IMR-90 (cell line): ENCODE results near the gene RAD51B. TPM values are rescaled to one million over a fixed set of nuclear protein-coding genes. Genes with fewer than 3 reads are reported as not detected.
A peak's percentile ranks its signal among the peaks of the same experiment; 100 is the strongest.

ENCODE experiments used
- ATAC-seq: fragments of 200-7000 bp; cut with Tn5 transposase; 2 replicates; pipeline ENCODE4 v1.9.1; 2020; ENCODE audit warnings: low read depth, mild to moderate bottlenecking, moderate library complexity
- BruUV-seq: library from RNA; stranded (reverse); fragments of 400-500 nt; replicated peaks from 2 replicates; lab custom pipeline; 2021; lab: Mats Ljungman, UMichigan
- CTCF ChIA-PET: fragments of 300-600 bp; formaldehyde crosslinking; extraction: SDS; loops from one replicate; lab custom pipeline; 2021; ENCODE audit warnings: antibody characterized with exemption; lab: Yijun Ruan, JAX
- POLR2A ChIA-PET: fragments of 300-600 bp; sonication (Branson Sonifier 250); formaldehyde crosslinking; loops from one replicate; lab custom pipeline; 2022; ENCODE audit warnings: antibody characterized with exemption; ENCODE audit not compliant: unreplicated experiment; lab: Charles Lee
- DNase-seq: peaks from one replicate; pipeline ENCODE4 v3.0.0; 2013
- H2AFZ ChIP-seq: replicated peaks from 2 replicates; pipeline ENCODE3; 2013; ENCODE audit warnings: low read length, mild to moderate bottlenecking; ENCODE audit not compliant: poor library complexity
- H2AK5ac ChIP-seq: 2 replicates; pipeline ENCODE4 v1.6.1; 2013; ENCODE audit warnings: low read depth, low read length, inconsistent platforms
- H2AK9ac ChIP-seq: replicated peaks from 2 replicates; pipeline ENCODE3; 2013; ENCODE audit warnings: mild to moderate bottlenecking, low read depth, low read length, moderate library complexity; ENCODE audit not compliant: poor library complexity
- H2BK120ac ChIP-seq: 2 replicates; pipeline ENCODE4 v1.6.1; 2013; ENCODE audit warnings: low read depth, low read length, inconsistent platforms
- H2BK15ac ChIP-seq: 3 replicates; pipeline ENCODE4 v1.6.1; 2013; ENCODE audit warnings: low read depth, low read length, inconsistent platforms
- H2BK20ac ChIP-seq: 2 replicates; pipeline ENCODE4 v1.6.1; 2013; ENCODE audit warnings: low read depth, mild to moderate bottlenecking, inconsistent platforms, low read length, moderate library complexity
- H2BK5ac ChIP-seq: 2 replicates; pipeline ENCODE4 v1.6.1; 2013; ENCODE audit warnings: mild to moderate bottlenecking, low read depth, low read length, inconsistent platforms; ENCODE audit not compliant: poor library complexity, severe bottlenecking
- H3K14ac ChIP-seq: replicated peaks from 2 replicates; pipeline ENCODE4 v1.6.1; 2013; ENCODE audit warnings: low read depth, low read length, inconsistent platforms
- H3K18ac ChIP-seq: 2 replicates; pipeline ENCODE4 v1.6.1; 2013; ENCODE audit warnings: low read depth, low read length, control low read depth
- H3K23ac ChIP-seq: 2 replicates; pipeline ENCODE4 v1.6.1; 2013; ENCODE audit warnings: low read depth, low read length, inconsistent platforms
- H3K27ac ChIP-seq: 2 replicates; pipeline ENCODE4 v1.5.1; 2013; ENCODE audit warnings: mild to moderate bottlenecking, control low read depth, low read length; ENCODE audit not compliant: insufficient read depth
- H3K27me3 ChIP-seq: 2 replicates; pipeline ENCODE4 v1.6.1; 2013; ENCODE audit warnings: low read length; ENCODE audit not compliant: control insufficient read depth, insufficient read depth
- H3K36me3 ChIP-seq: 2 replicates; pipeline ENCODE4 v1.6.1; 2013; ENCODE audit warnings: low read length, mixed read lengths; ENCODE audit not compliant: control insufficient read depth, insufficient read depth
- H3K4ac ChIP-seq: 2 replicates; pipeline ENCODE4 v1.6.1; 2013; ENCODE audit warnings: low read depth, low read length, inconsistent platforms
- H3K4me1 ChIP-seq: 2 replicates; pipeline ENCODE4 v1.6.1; 2013; ENCODE audit warnings: low read length, mixed read lengths; ENCODE audit not compliant: control insufficient read depth, insufficient read depth
- H3K4me2 ChIP-seq: 2 replicates; pipeline ENCODE4 v1.6.1; 2013; ENCODE audit warnings: low read depth, mild to moderate bottlenecking, control low read depth, low read length, moderate library complexity
- H3K4me3 ChIP-seq: 2 replicates; pipeline ENCODE4 v1.5.1; 2013; ENCODE audit warnings: low read depth, mild to moderate bottlenecking, control low read depth, low read length, moderate library complexity; ENCODE audit not compliant: insufficient read depth
- H3K56ac ChIP-seq: 2 replicates; pipeline ENCODE4 v1.6.1; 2013; ENCODE audit warnings: low read length, inconsistent platforms; ENCODE audit not compliant: insufficient read depth; ENCODE audit errors: extremely low read depth
- H3K79me1 ChIP-seq, 2 experiments: 2 replicates each; pipeline ENCODE4 v1.6.1; 2013; ENCODE audit warnings: low read length in 2 of 2, inconsistent platforms in 1 of 2, low read depth in 1 of 2
- H3K9ac ChIP-seq: 2 replicates; pipeline ENCODE4 v1.6.1; 2013; ENCODE audit warnings: low read depth, low read length, control low read depth
- H3K9me1 ChIP-seq: 2 replicates; pipeline ENCODE4 v1.6.1; 2013; ENCODE audit warnings: low read length, inconsistent platforms; ENCODE audit not compliant: insufficient read depth
- H3K9me3 ChIP-seq: 2 replicates; pipeline ENCODE4 v1.6.1; 2013; ENCODE audit warnings: low read length; ENCODE audit not compliant: control insufficient read depth, insufficient read depth
- H4K20me1 ChIP-seq: 2 replicates; pipeline ENCODE4 v1.6.1; 2013; ENCODE audit warnings: low read length, inconsistent platforms; ENCODE audit not compliant: insufficient read depth
- H4K5ac ChIP-seq: 2 replicates; pipeline ENCODE4 v1.6.1; 2013; ENCODE audit warnings: mild to moderate bottlenecking, low read depth, low read length, control low read depth
- H4K8ac ChIP-seq, 2 experiments: 2 replicates each; pipeline ENCODE4 v1.6.1; 2013; ENCODE audit warnings: low read depth in 2 of 2, low read length in 2 of 2, control low read depth in 1 of 2, inconsistent platforms in 1 of 2
- H4K91ac ChIP-seq: 2 replicates; pipeline ENCODE4 v1.6.1; 2013; ENCODE audit warnings: low read depth, low read length, inconsistent platforms; ENCODE audit not compliant: insufficient read depth
- BHLHE40 ChIP-seq: fragments of 150-350 bp; IDR thresholded peaks from 2 replicates; pipeline ENCODE4 v1.6.1; 2016; ENCODE audit warnings: mild to moderate bottlenecking, low read depth, low read length
- MAFK ChIP-seq: IDR thresholded peaks from 2 replicates; pipeline ENCODE4 v1.6.1; 2012; ENCODE audit warnings: low read depth, low read length, improper control_type of control experiment
- RFX5 ChIP-seq: IDR thresholded peaks from 2 replicates; pipeline ENCODE4 v1.8.0; 2012; ENCODE audit warnings: low read depth, mild to moderate bottlenecking, low read length, moderate library complexity
- SMC3 ChIP-seq: fragments of 150-350 bp; IDR thresholded peaks from 2 replicates; pipeline ENCODE4 v1.6.1; 2016; ENCODE audit warnings: low read depth, mild to moderate bottlenecking, antibody characterized with exemption, low read length, moderate library complexity
- WGBS, 2 experiments: methylation state at CpG; one replicate each; pipeline versions ENCODE4 v1.1.5 to v1.1.7; 2013; ENCODE audit warnings: missing lambda C conversion rate in 2 of 2; ENCODE audit not compliant: insufficient read length in 1 of 2; ENCODE audit errors: extremely low coverage in 2 of 2; 5-methylcytosine and 5-hydroxymethylcytosine counted together
- dilution Hi-C: fragments of 300-500 bp; cut with HindIII; formaldehyde crosslinking; loops from one replicate; pipeline ENCODE4 v1.14.3; 2018; ENCODE audit warnings: low sequenced_read_pairs; ENCODE audit not compliant: unreplicated experiment
- in situ Hi-C: fragments of 300-500 bp; cut with MboI; formaldehyde crosslinking; loops from 3 replicates; pipeline ENCODE4 v1.14.3; 2019; ENCODE audit warnings: low sequenced_read_pairs, inconsistent platforms, mixed read lengths
- intact Hi-C: fragments of 100-400 bp; cut with micrococcal nuclease; formaldehyde crosslinking; loops from 2 replicates; pipeline ENCODE4 v1.10.0; 2022
- polyA plus RNA-seq, 3 experiments: library from polyadenylated mRNA; depleted of rRNA; stranded (reverse); fragments of >200 nt; gene quantifications; 2 replicates each; pipeline ENCODE4 v1.2.3, GENCODE V29; 2012; ENCODE audit warnings: low replicate concordance in 1 of 3
- total RNA-seq: library from RNA; depleted of rRNA; stranded (reverse); fragments of >200 nt; gene quantifications from 2 replicates; pipeline ENCODE4 v1.2.3, GENCODE V29; 2012
- TF ChIP-seq, protein P1 (sequence below): conservative IDR thresholded peaks from 2 replicates; pipeline ENCODE4 v1.5.1; 2012; ENCODE audit warnings: mild to moderate bottlenecking, low read depth, low read length, improper control_type of control experiment

Gene RAD51B
- total and polyA plus RNA-seq, 2 of the 4 experiments (the other 2 are of a cell fraction), result 5.1 to 18.8 TPM

DNA sequence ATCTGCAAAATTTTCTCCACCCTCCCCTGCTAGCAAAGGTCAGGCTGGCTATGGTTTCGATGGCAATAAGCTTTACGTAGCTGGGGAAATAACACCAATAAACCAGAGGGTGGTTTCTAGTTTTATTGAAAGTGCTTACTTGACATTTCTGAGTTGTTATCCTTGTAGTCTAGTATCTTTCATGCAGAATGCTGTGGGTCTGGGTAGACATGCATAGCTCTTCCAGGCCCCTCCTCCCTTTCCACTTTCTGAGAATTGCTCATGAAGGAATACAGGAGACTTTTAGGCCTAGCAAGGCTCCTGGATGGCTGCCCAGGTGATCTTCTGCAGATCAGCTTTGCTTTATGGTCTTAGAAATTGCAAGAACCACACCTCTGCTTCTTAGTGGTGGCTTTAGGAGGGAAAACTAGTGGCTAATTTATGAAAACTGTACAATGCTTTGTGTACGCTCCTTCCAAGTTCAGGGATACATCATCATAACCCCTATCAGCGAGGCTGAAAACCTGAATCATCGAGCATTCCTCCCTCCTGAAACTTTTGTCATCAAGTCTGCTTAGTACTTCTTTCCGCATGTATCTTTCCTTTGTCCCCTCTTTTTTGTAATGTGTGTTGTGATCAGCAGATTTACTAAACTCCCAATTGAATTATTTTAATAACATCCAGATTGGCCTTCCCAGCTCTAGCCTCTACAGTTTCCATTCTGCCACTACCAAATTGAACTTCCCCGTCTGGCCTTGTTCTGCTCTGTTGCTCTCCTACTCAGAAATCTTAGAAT lies 473.0 kb downstream of the RAD51B start:
- no peak overlapping the region for H3K18ac ChIP-seq
- no peak overlapping the region for H2AK9ac ChIP-seq
- no peak overlapping the region for H3K4me3 ChIP-seq
- H3K56ac ChIP-seq, result no peak overlapping the region
- no peak overlapping the region for H2AK5ac ChIP-seq
- no peak for TF ChIP-seq SMC3
- peak; percentile 89 for TF ChIP-seq MAFK
- TF ChIP-seq BHLHE40, result no peak
- TF ChIP-seq, protein P1, sequence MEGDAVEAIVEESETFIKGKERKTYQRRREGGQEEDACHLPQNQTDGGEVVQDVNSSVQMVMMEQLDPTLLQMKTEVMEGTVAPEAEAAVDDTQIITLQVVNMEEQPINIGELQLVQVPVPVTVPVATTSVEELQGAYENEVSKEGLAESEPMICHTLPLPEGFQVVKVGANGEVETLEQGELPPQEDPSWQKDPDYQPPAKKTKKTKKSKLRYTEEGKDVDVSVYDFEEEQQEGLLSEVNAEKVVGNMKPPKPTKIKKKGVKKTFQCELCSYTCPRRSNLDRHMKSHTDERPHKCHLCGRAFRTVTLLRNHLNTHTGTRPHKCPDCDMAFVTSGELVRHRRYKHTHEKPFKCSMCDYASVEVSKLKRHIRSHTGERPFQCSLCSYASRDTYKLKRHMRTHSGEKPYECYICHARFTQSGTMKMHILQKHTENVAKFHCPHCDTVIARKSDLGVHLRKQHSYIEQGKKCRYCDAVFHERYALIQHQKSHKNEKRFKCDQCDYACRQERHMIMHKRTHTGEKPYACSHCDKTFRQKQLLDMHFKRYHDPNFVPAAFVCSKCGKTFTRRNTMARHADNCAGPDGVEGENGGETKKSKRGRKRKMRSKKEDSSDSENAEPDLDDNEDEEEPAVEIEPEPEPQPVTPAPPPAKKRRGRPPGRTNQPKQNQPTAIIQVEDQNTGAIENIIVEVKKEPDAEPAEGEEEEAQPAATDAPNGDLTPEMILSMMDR, result no peak
- no peak for TF ChIP-seq RFX5
- no peak overlapping the region for H2BK120ac ChIP-seq
- H3K9me1 ChIP-seq, result no peaks in the 10 kb centered on the region
- no peaks in the 10 kb centered on the region; the same call in 1 of the 2 replicates for H3K4me1 ChIP-seq
- H3K4me2 ChIP-seq, result no peak overlapping the region
- H2BK20ac ChIP-seq, result no peak overlapping the region
- CTCF ChIA-PET, result no interaction called here
- H3K14ac ChIP-seq, result no peak overlapping the region
- H4K20me1 ChIP-seq, result no peaks in the 10 kb centered on the region
- WGBS, 2 experiments, result no CpG with 5 or more reads among the region's 7 CpGs
- in situ Hi-C loops (no loop called here), dilution Hi-C loops (no loop called here), intact Hi-C loops (no loop called here)
- H4K8ac ChIP-seq, result no peak overlapping the region
- H2BK15ac ChIP-seq, result no peak overlapping the region
- no peak overlapping the region for H3K9ac ChIP-seq
- POLR2A ChIA-PET, result no interaction called here
- H3K4ac ChIP-seq, result no peak overlapping the region
- H3K36me3 ChIP-seq, result no peaks in the 10 kb centered on the region
- no peaks in the 10 kb centered on the region for H3K27me3 ChIP-seq
- no peak for ATAC-seq
- BruUV-seq, result no TSS peak
- no peaks in the 10 kb centered on the region for H3K79me1 ChIP-seq
- H4K5ac ChIP-seq, result no peak overlapping the region
- H2AFZ ChIP-seq, result no peak overlapping the region
- no peak overlapping the region for H3K27ac ChIP-seq
- H3K23ac ChIP-seq, result no peak overlapping the region
- no peak for DNase-seq
- no peak overlapping the region for H2BK5ac ChIP-seq
- H4K91ac ChIP-seq, result no peak overlapping the region
- no peaks in the 10 kb centered on the region for H3K9me3 ChIP-seq
